HG02938 (cell line): ENCODE data around the gene SSRP1.

Source experiments
- ATAC-seq: cut with Tn5 transposase; IDR thresholded peaks from one replicate; pipeline ENCODE4 v1.9.1; 2021; ENCODE audit warnings: mild to moderate bottlenecking, moderate library complexity; ENCODE audit not compliant: unreplicated experiment

Gene SSRP1

GRCh38 chr11:57320067-57320718 lies 15.5 kb downstream of the SSRP1 start:
- no peak for ATAC-seq

DNA sequence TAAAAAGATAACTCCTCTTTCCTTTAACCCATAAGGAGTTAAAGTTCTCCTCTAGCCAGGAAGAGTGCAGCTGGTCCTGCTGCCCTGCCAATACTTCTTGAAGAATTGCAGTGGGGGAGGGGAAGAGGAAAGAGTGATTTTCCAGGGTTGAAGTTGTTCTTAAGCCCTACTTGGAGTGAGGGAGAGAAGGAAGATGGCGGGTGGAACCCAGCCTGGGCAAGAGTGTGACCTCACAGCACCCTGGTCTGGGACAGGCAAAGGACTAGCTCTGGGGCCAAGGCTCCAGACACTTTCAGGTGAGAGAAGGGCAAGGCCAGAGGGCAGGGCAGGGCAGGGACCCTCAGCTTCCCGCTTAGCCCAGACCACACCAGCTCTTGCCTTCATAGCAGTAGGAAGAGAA lies 17.5 kb downstream of the SSRP1 start:
- no peak for ATAC-seq

- no peak for ATAC-seq
These were observed 19.7 kb downstream of the SSRP1 start for GRCh38 chr11:57316017-57316416.

GRCh38 chr11:57315491-57315890 lies 20.2 kb downstream of the SSRP1 start:
- ATAC-seq, result no peak

DNA sequence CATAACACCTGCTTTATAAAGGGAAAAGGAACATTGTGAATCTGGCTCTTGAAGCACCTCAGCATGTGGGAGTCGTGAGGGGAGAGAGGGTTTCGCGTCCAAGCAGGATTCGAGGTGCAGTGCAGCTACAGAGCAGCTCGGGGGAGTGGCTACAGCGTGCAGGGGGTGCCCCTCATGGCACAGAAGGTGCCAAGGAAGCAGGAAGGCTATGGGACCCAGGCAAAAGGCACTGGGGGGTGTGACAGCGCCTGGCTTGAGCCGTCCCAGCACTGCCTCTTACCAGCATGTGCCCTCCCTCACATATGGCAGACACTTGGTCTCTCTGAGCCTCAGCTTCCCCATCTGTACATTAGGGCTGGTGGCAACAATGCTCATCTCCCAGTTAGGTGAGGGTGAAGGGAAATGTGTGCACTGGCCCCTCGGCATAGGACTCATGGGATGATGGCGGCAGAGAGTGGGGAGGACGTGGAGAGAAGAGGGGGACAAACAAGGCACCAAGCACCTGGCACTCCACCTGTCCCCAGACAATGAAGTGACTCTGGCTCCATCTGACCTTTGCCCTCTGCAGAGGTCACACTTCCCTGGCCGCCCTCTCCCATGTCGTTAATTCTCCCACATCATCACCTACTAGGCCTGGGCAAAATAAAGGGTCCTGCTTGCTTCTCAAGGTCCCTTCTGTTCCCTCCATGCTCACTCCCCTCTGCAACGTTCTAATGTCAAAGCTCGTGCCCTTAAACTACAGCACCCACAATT lies 21.3 kb downstream of the SSRP1 start:
- no peak for ATAC-seq

- ATAC-seq, result no peak
These were observed 21.9 kb downstream of the SSRP1 start for GRCh38 chr11:57313788-57314135.

DNA sequence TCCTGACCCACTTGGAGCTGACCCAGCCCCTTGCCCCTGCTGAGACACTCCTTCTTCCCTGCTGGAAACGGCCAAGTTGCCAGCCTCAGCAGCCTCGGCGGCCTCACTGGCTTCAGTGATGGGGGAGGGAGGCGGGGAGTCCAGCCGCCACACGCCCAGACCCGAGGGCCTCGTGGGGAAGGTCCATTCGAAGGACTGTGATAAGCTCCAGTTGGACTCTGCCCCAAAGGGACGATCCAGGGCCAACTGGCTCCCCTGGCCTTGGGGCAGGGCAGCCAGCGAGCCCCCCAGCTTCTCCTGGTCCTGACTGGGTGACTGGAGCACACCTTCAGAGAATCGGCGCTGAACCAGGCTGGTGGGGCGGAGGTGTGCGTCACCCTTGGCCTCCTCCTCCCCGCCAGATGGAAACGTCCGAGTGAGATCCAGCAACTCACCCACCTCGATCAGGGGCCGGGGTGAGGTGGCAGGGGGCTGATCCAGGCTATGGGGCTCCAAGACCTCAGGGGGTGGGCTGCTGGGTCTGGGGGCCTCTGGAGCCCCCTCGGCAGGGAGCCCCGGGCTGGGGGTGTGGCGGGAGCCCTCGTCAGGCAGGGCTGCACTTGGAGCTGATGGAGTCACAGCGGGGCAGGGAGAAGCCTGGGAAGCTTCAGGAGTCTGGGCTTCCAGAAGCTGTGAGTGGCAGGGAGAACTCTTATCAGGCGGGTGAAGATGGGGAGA lies 22.5 kb downstream of the SSRP1 start:
- ATAC-seq, result no peak

DNA sequence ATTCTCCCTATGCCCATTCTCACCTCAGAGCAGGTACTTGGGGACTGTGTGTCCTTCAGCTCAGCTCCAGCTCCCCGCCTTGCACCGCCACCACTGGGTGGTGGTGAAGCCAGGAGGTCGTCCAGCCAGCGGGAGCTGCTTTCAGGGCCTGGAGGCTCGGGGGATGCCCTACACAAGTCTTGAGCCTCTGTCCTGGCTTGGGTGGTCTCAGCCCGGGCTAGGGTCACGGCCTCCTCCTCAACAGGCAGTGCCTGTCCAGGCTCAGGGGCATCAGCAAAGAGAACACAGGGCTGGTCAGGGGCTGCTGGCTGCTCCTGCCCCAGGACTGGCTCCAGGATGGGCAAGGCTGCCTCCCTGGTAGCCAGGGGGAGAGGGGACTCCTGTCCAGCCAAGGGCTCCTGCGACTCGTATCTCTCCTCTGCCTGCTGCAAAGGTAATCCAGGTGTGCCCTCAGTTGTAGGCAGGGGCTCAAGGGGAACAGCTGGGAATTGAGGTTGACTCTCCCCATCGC lies 23.1 kb downstream of the SSRP1 start:
- no peak for ATAC-seq

DNA sequence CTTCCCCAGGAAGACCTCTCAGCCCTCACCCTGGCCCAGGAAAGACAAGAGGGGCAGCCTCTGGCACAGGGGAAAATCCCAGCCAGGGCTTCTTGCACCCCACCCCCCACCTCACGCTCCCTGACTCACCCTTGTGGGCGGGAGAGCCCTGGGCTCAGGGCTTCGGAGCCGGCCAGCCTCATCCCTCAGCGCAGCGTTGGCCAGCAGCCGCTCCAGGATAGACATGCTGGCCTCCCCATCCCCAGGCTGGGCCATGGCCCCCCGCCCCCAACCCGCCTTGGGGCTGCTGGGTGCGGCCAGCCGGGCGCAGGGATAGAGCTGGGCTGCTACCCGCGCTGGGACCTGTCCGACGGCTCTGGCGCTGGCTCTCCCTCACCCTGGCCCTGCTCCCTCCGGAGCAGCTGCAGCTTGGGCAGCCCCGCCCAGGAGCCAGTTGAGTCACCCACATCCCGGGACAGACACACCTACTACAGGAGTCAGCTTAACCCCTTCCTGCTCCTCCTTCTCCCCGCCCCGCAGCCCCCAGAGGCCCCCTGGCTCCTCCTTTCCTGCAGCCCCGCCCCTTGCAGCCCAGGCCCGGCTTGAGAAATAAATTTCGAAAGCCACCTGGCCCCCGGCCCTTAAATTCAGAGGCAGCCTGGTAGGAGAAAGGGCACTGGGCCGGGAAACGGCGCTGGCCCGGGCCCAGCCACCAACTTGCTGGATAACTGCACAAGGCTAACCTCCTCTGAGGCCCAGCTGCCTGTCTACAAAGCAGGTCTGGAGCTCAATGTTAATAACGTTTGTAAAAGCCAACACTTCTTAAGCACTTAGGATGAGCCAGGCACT lies 24.4 kb downstream of the SSRP1 start:
- ATAC-seq, result peak; percentile 80

- ATAC-seq, result no peak
These were observed 25.0 kb downstream of the SSRP1 start for GRCh38 chr11:57310630-57311086.

DNA sequence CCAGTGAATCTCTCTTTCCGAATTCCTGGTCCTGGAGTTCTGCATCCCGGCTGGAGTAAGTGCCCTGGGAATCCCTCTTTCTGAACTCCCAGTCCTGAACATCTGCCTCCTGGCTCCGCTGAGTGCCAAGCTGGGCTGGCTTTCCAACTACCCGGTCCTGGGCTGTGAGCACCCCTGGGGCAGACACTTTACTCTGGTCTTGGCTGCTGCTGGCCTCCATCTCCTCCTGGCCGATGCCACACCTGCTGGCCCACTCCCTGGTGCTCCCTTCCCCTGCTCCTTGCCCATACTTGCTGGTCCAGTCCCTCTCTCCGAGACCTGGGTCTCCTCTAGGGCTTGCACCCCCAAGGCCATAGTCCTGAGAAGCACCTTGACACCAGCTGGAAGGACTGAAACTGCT lies 25.6 kb downstream of the SSRP1 start:
- no peak for ATAC-seq

DNA sequence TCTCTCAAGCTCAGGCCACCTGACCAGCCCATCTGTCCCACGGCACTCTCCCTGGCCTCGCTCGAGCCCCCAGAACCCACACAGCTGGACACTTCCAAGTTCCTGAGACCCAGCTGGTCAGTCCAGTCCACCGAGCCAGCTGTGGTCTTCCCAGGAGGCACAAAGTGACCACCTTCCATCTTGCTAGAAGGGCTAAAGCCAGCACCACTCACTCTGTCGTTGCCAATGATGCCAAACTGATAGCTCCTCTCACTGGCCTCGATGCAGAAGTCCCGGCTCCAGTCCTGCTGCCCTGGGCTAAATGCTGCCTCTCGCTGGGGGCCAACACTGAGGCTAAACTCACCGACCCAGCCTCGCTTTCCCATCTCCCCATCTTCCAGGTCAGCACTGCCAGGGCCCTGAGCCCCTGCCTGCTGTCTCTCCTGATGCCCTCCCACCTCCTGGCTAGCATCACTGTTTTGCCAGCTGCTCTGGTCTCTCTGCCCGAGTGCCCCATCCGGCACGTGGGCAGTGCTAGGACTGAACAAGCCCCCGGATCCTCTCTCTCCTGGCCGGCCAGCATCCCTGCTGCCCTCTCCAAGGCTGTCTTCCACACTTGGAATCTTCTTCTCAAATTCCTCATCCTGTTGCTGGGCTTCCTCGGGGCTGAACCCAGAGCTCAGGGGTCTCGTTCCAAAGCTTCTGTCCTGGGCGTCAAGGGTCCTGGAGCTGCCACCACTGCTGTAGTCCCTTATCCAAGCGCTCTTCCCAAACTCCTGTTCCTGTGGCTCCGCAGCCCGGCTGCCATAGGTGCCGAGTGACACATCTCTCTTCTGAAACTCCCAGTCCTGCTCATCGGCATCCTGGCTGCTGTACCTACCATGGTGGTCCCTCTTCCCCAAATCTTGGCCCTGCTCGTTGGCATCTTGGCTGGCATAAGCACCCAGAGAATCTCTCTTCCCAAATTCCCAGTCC lies 26.3 kb downstream of the SSRP1 start:
- ATAC-seq, result no peak

GRCh38 chr11:57308426-57309060 lies 27.1 kb downstream of the SSRP1 start:
- ATAC-seq, result no peak

DNA sequence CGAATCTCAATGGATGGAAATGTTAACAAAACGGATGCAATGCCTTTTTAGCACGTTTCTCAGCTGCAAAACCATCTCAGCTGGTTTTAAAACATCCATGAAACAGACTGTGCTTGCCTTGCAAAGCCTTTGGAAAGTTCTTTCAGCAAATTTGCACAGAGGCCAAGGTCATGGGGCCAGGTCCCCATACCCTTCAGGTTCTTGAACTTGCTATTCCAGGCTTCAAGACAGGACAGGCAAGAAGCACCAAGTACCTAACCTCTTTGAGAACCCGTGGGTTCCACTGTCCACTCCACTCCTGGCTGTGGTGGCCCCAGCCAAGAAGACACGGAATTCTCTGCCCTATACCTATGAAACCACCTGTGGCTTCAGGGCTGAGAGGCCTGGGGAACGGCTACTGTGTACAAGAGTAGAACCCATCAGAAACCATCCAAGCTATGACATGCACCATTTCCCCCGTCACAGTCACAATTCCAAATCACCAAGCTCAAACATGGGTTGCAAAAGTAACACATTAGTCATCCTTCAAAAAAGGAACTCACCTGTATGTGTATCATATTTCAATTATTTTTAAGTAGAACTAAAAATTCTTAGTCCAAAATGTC lies 27.9 kb downstream of the SSRP1 start:
- ATAC-seq, result no peak

GRCh38 chr11:57306940-57307565 lies 28.6 kb downstream of the SSRP1 start:
- no peak for ATAC-seq

- ATAC-seq, result no peak
These were observed 29.4 kb downstream of the SSRP1 start for GRCh38 chr11:57306161-57306876.

- no peak for ATAC-seq
These were observed 30.2 kb downstream of the SSRP1 start for GRCh38 chr11:57305523-57305922.
